Left colon (tissue), 2 donors: ENCODE measurements around the gene TBC1D22A. TPM values are rescaled to one million over a fixed set of nuclear protein-coding genes. Genes with fewer than 3 reads are reported as not detected.
A peak's percentile ranks its signal among the peaks of the same experiment; 100 is the strongest.

Experiments
- ATAC-seq: fragments of 200-7000 bp; cut with Tn5 transposase; one replicate; pipeline ENCODE4 v1.9.1; 2020; ENCODE audit warnings: mild to moderate bottlenecking, moderate library complexity
- DNase-seq, 2 donors: peaks; one replicate each; pipeline ENCODE4 v3.0.0-alpha.2; 2020
- intact Hi-C, 2 donors: fragments of 100-400 bp; cut with DNase I in 1 of 2; cut with micrococcal nuclease in 1 of 2; formaldehyde crosslinking; loops; one replicate each; pipeline versions ENCODE4 v1.11.2 to v1.14.0; 2022; cut with DNase I, micrococcal nuclease
- total RNA-seq, 2 donors: library from RNA; stranded (reverse); fragmentation: NEBNext Ultra II Directional; extraction: Animal tissue kit (Norgen Biotek cat#: 25700); gene quantifications; one replicate each; pipeline ENCODE4 v1.2.1, GENCODE V29; 2021
- donor health status: DM: no; HTN: no; CAD: no.
- donor health status: DM: yes; HTN: yes; CAD: no.

TBC1D22A gene
- total RNA-seq, 2 donors from 2014 or later = 40.7 to 45.2 TPM

DNA sequence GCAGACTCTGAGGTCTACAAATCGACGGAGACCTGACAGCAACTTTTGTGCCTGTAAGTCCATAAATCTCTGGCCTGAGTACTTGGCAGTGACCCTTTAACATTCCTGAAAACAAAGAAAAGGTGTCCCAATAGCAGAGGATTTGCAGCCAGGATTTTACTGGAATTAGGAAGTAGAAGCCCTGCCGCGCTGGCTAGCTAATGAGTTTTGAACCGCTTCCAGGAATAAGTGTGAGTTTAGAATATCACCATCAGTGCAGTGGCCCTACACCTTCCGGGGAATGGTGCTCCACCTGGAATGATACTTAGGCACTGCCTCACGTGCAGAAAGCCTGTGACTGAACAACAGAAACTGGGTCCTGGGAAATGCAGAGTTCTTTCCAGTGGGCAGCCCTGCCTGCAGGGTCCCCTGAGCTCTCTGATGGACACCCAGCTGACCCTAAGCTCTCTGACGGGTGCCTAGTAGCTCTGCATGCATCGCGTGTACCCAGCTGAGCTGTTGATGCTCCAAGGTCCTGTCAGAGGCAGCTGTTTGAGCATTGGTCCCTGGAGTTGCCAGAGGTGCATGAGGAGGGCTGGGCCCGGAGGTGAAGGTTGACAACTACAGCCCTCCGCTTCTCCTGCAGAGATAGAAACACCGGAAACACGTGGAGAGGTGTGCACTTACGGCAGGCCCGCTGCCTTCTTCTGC lies 380.9 kb downstream of the TBC1D22A start:
- ATAC-seq (peak; percentile 35), DNase-seq (no peak)
- intact Hi-C loops = no loop called here

DNA sequence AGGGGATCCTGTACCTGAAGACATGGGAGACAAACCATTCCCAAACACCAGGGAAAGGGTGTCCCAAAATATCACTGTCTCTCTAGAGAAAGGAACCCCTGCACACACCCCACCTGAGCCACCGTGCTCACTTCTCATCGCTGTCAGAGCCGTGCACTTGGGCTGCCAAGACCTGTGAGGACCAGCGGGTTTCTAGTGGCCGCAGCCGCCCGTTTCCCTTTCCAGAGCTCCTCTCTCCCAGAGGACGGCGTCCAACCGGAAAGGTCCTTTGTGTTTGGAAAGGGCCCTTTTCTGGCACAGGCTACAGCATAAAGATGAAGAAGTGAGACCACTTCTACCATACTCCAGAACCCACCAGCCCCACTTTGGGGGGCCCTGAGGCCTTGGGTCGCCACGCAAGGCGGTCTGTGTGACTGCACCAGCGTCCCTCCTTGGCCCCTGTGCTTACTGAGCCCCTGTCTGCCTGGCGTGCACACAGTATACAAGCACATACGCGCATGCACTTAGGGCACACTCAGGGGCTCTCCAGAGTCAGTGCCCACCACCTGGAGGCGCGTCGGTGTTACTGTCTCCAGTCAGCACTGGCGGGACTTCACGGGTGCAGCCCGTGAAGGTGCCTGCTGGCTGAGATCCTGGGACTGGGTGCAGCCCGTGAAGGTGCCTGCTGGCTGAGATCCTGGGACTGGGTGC lies 381.8 kb downstream of the TBC1D22A start:
- DNase-seq = no peak
- intact Hi-C loops = no loop called here
- ATAC-seq = peak; percentile 54

DNA sequence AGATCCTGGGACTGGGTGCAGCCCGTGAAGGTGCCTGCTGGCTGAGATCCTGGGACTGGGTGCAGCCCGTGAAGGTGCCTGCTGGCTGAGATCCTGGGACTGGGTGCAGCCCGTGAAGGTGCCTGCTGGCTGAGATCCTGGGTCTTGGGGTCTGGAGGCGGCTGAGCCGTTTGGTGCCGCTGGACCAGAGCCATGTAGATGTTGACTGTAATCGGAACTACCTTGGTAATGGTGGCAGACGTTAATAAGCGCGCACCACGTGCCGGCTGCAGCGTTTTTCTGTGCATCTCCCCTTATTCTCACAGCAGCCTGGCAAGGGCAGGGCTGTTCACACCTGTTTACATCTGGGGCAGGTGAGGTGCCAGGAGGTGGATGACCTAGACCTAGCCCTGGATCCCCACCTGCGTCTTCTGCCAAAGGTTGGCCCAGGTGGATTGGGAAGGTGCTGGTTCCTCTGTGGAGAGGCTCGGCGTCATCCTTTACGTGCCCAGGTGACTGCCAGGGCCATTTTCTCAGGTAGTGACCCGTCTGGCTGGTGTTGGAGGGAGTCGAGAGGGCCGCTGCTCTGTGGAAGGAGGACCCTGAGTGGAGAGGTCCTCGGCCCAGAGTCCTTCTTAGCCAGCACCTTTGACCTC lies 382.5 kb downstream of the TBC1D22A start:
- ATAC-seq = peak; percentile 44
- intact Hi-C loops = no loop called here
- no peak for DNase-seq

DNA sequence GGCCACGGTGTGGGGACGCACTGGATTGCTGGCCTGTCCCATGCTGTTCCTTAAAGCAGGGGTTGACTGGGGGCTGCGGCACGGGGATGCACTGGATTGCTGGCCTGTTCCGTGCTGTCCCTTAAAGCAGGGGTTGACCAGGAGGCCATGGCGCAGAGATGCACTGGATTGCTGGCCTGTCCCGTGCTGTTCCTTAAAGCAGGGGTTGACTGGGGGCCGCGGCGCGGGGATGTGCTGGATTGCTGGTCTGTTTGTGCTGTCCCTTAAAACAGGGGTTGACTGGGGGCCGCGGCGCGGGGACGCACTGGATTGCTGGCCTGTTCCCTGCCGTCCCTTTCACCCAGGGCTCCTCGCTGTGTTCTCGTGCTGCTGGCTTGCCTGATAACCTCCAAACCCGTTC lies 383.4 kb downstream of the TBC1D22A start:
- ATAC-seq (no peak), DNase-seq (no peak)
- intact Hi-C loops = no loop called here

DNA sequence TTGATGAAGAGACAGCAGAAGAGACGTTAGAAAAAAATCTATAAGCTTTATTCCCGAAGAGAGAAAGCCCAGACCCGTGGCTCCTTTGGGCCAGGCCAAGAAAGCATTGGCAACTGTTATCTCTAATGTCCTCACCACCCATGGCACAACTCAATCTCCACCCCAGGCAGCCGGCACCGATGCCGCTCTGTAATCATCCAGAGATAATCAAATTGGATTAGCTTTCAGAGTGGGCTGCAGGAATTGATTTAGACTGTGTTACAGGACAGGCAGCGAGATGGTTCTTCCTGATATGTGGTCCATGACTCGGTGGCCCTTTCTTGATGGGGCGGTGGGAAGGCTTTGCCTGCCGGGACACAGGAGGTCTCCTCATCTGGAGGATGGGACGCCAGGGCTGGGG lies 383.9 kb downstream of the TBC1D22A start:
- ATAC-seq (no peak), DNase-seq (no peak)
- intact Hi-C loops = no loop called here

DNA sequence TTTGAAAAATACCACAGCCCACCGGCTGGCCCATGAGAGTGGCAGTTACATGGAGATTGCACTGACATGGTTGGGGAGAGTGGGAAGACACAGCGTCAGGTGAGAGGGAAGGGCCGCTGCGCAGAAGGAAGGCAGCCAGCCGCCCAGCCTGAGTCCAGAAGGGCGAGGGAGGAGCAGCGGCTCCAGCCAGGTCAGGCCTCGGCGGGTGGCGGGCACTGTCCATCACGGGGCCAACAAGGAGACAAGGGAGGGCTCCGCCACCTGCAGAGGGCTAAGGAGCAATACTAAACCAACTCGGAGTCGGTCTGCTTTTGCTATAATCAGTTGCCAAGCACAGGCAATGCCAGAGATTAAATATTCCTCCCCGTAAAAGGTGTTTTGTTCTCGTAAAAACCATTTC lies 384.5 kb downstream of the TBC1D22A start:
- no peak for DNase-seq
- intact Hi-C loops = no loop called here

DNA sequence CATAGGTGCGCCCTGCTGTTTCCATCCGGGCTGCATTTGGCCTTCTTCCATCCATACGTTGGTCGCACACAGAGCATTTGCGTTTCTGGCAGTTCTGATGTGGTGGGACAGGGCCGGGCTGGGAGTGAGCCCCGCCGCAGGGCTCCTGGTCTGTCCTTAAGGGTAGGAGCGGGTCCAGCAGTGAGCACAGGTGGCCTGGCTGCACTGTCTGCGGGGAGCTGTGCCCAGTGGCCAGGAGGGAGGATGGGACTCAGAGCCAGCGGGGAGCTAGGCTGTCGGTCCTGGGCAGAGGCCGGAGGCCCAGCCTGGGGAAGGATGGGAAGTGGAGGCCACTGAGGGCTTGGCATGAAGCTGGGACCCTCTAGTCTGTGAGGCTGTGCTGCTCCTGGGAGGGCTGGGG lies 385.1 kb downstream of the TBC1D22A start:
- intact Hi-C loops = no loop called here
- ATAC-seq (no peak), DNase-seq (no peak)

More for the DNA sequence above, 384.5 kb downstream of the TBC1D22A start:
- ATAC-seq = no peak

DNA sequence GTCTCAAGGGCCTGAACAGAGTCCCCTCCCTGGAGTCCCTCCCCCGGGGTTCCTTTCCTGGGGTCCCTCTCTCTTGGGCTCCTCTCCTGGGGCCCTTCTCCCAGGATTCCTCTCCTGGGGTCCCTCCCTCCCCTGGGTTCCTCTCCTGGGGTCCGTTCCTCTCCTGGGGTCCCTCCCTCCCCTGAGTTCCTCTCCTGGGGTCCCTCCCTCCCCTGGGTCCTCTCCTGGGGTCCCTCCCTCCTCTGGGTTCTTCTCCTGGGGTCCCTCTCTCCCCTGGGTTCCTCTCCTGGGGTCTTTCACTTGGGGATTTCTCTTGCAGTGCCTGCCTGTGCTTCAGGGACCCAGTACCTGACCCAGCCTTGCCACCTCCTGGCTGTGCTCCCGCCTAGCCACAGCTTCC lies 386.1 kb downstream of the TBC1D22A start:
- no peak for ATAC-seq
- no peak for DNase-seq
- intact Hi-C loops = no loop called here

DNA sequence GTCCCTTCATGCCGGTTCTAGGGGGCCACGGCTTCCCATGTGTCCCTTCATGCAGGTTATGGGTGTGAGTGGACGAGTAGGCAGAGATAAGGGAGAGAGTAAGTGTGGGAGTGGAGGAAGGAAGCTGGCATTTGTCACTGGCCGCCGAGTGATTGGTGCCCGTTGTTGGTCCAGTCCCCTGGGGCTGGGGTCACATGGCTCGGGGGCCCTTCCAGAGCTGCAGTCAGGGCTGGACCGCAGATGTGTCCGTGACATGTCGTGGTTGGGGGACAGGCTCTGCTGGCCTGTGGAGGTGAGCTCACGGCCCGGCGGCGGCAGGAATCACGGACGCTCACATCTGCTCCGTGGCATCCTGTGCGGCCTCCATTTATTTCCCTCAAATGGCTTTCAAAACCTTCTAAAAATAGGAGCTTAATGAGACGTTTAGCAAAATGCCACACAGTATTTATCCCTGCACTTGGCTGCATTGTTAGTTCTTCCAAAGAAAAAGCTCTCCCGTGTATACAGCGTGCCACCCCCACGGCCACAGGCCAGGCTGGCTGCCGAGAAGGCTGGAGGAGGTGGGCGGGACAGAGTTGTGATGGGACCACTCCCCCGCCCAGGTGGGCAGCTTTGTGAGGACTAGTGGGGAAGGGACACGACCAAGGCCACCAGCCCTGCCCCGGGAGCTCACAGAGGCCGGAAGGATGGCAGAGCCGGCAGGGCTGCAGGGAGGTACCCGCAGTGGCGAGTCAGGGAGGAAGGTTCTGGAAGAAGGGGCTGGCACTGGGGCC lies 386.7 kb downstream of the TBC1D22A start:
- ATAC-seq (no peak), DNase-seq (no peak)
- intact Hi-C loops = no loop called here

DNA sequence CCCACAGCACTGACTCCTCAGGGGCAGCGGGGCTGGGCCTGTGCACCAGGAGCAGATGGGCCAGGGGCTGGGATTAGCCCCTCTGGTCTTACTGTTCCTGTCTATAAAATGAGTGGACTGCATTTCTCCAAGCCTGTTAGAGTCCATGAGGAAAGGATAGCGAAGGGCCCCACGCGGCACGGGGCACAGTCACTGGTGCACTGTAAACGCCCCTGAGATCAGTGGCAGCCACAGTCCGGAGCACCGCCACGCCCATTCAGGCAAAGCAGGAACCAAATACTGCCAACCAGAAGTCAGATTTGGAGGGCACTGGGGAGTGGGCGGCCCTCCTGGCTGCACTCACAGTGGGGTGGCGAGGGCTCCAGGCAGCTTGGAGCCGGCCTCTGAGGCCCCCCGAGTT lies 387.5 kb downstream of the TBC1D22A start:
- intact Hi-C loops = no loop called here
- DNase-seq (no peak), ATAC-seq (no peak)

DNA sequence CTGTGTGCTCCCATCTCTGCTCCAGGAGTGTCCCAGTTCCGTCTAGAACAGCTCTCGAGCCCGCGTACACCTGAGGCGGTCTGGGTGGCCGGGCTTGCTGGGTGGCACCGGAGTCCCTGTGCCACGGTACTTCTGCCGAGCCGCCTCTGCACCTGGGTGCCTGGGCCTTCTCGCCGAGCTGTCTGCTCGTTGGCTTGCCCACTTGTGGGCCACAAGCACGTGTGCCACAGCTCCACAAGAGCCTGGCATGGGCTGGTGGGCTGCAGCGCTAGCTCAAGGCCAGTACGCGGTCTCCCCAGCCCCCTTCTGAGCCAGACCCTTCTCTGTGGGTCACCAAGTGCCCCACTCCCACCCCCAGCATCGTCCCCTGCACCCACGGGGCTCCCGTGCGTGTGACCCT lies 388.0 kb downstream of the TBC1D22A start:
- intact Hi-C loops = no loop called here
- no peak for ATAC-seq

DNA sequence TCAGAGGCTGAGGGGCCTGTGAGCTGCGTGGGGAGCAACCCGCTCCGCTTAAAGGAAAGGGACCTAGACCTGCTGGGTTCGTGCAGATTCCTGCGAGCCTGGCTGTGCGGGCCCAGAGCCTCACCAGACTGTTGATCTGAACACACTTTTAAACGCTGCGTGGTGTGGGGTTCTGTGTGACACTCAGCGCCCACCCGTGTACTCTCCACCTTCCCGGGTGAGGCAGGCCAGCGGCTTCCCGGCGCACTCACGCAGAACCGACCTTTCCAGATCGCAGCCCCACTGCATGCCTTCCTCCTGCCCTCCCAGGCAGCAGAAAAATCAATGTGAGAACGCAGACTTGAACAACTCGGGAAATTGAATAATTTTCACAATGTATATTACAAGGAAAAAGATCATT lies 388.6 kb downstream of the TBC1D22A start:
- DNase-seq = no peak
- intact Hi-C loops = no loop called here
- ATAC-seq = no peak

More for the DNA sequence above, 388.0 kb downstream of the TBC1D22A start:
- no peak for DNase-seq

DNA sequence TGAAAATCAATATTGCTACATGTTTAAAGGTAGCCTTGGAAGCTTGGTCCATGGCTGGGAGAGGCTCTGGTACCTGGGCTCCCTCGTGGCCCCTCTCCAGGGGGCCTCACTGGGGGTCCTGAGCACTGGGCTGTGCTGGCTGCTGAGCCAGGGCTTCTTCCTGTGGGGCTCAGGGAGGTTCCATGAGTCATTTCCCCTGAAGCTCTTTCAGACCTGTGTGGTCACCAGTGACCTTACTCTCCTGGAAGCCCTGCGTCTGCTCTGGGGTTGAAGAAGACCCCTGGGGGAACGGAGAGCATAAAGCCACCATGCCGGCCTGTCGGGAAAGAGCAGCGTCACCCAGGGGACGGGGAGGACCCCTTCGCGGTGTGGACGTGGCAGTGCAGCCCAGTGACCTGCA lies 389.0 kb downstream of the TBC1D22A start:
- DNase-seq (no peak), ATAC-seq (no peak)
- intact Hi-C loops = no loop called here

DNA sequence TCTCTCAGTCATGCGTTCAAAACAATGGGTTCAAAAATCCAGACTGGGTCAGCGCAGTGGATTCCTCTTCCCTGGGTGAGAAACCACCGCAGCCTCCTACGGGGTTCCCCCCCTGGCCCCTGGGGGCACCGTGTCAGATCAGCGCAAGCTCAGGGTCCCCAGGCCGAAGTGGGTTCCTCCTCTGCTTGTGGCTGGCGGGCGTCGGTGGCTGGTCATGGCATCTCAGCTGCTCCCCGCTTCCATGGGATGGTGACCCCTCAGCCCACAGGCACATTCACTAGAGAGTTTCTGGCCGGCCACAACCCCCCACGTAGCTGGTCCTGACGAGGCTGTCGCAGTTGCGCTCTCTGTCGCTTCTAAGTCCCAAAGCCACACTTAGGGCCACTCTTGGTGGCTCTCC lies 389.8 kb downstream of the TBC1D22A start:
- intact Hi-C loops = no loop called here

DNA sequence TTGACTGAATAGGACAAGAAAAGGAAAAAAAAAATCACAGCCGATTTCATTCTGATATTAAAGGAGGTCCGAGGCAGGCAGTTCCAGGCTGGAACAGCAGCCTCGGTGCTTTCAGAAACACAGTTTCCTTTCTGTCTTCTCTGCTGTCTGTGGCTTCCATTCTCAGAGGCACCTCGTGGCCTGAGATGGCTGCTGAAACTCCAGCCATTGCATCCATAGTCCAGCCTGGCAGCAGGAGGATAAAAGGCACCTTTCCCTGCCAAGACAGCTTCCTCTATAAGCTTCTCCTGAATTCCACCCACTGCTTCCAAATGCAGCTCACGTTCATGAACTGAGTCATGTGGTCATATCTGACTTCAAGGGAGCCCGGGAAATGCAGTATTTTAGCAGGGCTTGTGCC lies 390.5 kb downstream of the TBC1D22A start:
- ATAC-seq (no peak), DNase-seq (no peak)
- intact Hi-C loops = no loop called here

More for the DNA sequence above, 389.8 kb downstream of the TBC1D22A start:
- no peak for DNase-seq
- ATAC-seq = no peak

DNA sequence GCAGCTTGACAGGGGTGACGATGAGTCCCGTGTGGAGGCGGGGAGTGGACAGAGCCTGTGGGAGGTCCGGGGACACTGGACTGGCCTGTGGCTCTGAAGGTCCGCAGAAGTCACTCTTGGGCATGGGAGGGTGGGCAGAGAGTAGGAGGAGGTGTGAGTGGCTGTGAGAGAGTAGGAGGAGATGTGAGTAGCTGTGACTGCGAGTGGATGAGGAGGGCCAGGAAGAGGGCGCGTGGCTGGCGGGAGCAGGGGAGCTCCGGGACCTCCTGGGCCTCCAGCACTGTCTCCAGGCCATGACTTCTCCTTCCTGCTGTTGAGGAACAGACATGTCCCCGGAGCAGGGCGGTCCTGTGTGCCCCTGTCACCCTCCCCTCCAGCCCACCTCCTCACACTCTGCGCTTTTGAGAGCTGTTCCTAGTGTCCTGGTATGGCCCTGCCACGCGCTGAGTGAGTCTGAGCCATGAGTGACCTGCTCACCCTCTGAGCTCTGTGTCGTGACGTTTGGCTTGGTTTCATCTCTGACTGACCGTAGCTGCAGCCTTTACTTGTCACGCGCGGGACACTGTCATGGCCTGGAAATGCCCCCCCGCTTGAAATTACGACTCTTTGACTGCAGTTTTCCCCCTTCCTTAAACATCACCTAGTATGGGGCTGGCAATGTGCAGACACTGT lies 391.5 kb downstream of the TBC1D22A start:
- ATAC-seq (no peak), DNase-seq (no peak)

DNA sequence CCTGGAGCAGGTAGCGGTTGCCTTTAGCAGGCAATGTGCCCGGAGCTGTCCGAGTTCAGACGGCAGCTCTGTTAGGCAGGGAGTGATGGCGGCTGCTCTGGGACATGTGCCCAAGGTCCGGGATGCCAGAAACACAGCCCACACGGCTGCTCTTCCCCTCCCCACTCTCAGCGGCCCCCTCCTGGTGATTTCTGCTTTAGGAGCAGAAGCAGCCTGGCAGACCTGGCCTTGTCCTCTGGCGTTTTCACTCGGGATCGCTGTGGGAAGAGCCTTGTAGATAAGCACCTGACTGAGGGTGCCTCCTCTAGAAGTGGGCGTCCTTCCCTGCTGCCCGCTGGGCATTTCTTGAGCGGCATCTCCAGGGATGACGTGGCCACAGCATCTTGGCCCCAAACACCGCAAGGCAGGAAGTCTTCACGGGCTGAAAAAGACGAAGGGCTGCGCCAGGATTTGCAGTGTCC lies 392.2 kb downstream of the TBC1D22A start:
- ATAC-seq (no peak), DNase-seq (no peak)
- intact Hi-C loops = no loop called here

More for the DNA sequence above, 391.5 kb downstream of the TBC1D22A start:
- intact Hi-C loops = no loop called here

DNA sequence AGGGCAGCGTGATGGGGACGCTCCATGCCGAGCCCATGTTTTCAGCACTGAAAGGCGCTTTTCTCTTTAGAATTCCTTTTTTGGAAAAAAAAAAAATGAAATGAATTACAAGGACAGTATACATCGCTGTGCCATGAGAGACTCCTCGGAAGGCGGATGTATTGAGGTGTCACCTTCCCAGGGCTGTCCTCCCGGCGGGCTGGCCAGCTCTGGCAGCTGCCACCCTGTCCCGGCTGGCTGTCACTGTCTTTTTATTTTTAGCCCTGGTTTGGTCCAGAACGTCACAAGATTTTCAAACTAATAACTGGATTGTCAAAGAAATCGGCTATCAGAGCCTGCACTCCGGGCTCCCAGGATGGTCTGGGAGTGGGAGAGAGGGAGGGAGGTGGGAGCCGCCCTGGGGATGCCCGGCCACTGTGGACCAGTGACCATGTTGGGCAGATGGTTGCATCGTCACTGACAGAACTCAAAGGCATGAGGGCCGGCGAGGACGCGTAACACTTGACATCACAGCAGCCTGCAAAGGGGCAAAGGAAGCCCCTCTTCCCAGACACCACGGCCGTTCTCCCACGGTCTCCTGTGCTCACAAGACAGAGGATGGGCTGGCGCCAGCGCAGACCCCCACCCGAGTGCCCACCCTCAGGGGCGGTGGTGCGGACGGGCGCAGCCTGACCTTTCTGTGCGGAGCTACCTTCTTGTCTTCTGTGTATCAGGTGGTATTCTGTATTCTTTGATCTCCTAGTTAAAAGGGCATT lies 392.9 kb downstream of the TBC1D22A start:
- intact Hi-C loops = no loop called here
- no peak for DNase-seq
- ATAC-seq = no peak
